ENCODE results near the gene CCNY. TPM values are rescaled to one million over a fixed set of nuclear protein-coding genes. Genes with fewer than 3 reads are reported as not detected.
A peak's percentile ranks its signal among the peaks of the same experiment; 100 is the strongest.

Gene CCNY
- polyA plus RNA-seq, 1 experiment: 39.0 TPM

DNA sequence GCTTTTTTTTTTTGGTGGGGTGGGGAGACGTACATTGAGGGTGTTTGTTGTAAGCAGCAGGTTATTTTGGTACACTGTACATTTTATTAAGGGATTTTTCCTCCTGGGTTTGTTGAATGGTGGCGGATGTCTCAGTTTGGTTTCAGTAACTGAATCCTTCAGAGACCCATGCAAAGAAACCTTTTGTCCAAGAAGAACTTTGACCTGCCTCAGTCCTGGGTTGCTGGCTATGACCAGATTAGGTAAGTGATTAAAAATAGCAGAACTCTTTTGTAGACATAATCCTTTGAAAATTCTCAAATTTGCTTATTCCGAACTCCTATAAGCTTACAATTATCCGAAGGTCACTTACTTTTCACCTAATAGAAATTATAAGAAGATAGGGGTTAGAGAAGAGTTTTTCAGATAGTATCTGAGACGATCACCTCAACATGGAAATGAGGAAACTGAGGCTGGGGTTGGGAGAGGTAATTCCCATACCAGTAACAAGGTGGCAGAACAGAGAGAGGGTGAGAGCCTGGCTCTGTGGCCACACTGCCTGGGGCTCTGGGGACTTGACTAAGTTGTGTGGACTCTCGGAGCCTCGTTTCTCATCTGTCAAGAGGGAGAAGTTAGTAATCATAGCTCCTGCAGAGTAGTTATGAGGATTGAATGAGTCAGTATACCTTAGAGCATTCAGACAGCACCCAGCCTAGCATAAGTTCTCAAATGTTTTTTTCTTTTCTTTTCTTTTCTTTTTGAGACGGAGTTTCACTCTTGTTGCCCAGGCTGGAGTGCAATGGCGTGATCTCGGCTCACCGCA, 87.4 kb downstream of the CCNY start:
- TF ChIP-seq, protein P1, sequence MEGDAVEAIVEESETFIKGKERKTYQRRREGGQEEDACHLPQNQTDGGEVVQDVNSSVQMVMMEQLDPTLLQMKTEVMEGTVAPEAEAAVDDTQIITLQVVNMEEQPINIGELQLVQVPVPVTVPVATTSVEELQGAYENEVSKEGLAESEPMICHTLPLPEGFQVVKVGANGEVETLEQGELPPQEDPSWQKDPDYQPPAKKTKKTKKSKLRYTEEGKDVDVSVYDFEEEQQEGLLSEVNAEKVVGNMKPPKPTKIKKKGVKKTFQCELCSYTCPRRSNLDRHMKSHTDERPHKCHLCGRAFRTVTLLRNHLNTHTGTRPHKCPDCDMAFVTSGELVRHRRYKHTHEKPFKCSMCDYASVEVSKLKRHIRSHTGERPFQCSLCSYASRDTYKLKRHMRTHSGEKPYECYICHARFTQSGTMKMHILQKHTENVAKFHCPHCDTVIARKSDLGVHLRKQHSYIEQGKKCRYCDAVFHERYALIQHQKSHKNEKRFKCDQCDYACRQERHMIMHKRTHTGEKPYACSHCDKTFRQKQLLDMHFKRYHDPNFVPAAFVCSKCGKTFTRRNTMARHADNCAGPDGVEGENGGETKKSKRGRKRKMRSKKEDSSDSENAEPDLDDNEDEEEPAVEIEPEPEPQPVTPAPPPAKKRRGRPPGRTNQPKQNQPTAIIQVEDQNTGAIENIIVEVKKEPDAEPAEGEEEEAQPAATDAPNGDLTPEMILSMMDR (IDR thresholded peaks at IDR 0.05; ENCODE audit: insufficient read depth, low read depth, low read length): no peak
- DNase-seq (ENCODE audit: low read depth): no peak
- Histone ChIP-seq H3K4me3 (ENCODE audit: low read depth, low read length) (no peak overlapping the region), H3K27me3 (ENCODE audit: control insufficient read depth, insufficient read depth, low read length) (no peaks in the 10 kb centered on the region), H3K36me3 (ENCODE audit: control insufficient read depth, insufficient read depth, low read length) (no peaks in the 10 kb centered on the region)
- POLR2A ChIA-PET: no interaction called here
- CTCF ChIA-PET: interaction anchor here (0.9 to 1.1 kb wide), 2 partner anchors 97 to 303 kb away, joined by 3 read pairs; no protein-coding TSS in a partner anchor

DNA sequence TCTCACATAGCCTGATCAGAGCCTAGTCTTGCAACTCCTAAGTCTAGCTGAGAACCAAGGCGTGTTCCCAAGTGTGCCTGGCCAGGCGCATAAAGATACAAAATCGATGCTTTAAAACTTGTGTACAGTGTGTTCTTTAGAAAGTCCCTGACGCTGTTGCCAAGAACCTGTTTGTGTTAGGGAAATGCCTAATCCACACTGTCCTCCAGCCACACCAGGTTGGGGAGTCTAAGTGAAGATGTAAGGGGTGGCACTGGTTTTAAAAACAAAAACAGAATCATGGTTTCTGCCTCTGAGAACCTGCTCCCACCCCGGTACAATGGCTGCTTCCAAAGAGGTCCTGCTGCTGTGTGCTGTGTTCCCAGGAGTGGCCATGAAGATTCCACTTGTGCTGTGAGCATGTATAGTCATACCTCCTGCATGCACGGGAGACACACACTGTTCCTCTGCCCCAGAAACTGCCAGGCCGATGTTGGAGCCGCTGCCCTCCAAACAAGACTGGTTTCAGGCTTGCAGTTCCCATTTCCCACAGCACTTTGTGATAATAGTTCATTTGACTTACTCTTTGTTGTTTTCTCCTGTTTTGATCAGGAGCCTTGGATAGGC, 88.5 kb downstream of the CCNY start:
- no peak overlapping the region for H3K4me3 ChIP-seq (ENCODE audit: low read depth, low read length)
- DNase-seq (ENCODE audit: low read depth): no peak
- CTCF ChIA-PET: interaction anchor here (1.1 kb wide), 1 partner anchor 96 kb away, joined by 3 read pairs; no protein-coding TSS in a partner anchor
- no peaks in the 10 kb centered on the region for H3K36me3 ChIP-seq (ENCODE audit: control insufficient read depth, insufficient read depth, low read length)
- H3K27me3 ChIP-seq (ENCODE audit: control insufficient read depth, insufficient read depth, low read length): no peaks in the 10 kb centered on the region
- TF ChIP-seq, protein P1 (IDR thresholded peaks at IDR 0.05; ENCODE audit: insufficient read depth, low read depth, low read length): no peak
- POLR2A ChIA-PET: no interaction called here

DNA sequence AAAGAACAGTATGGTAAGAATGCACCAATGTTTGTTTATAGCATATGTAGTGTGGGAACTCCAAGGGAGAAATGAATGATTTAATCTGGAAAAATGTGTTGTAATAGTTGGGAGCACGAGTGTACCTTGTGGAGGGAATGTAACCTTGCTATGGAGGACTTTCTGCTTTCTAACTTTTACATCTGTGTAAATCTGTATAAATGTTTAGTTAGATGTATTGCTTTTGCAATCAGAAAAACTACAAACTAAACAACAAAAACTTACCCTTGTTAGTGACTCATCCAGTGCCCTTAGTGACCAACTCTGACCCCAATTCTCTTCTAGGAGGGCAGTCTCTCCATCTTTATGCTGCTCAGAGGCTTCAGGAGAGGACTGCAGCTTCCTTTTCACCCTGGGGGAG, 89.3 kb downstream of the CCNY start:
- TF ChIP-seq, protein P1 (IDR thresholded peaks at IDR 0.05; ENCODE audit: insufficient read depth, low read depth, low read length): peak; percentile 33
- H3K36me3 ChIP-seq (ENCODE audit: control insufficient read depth, insufficient read depth, low read length): no peaks in the 10 kb centered on the region
- no peak for DNase-seq (ENCODE audit: low read depth)
- POLR2A ChIA-PET: interaction anchor here (0.5 kb wide), 1 partner anchor 29 kb away, joined by 3 read pairs; no protein-coding TSS in a partner anchor
- no peak overlapping the region for H3K4me3 ChIP-seq (ENCODE audit: low read depth, low read length)
- H3K27me3 ChIP-seq (ENCODE audit: control insufficient read depth, insufficient read depth, low read length): no peaks in the 10 kb centered on the region
- CTCF ChIA-PET: no interaction called here

GRCh38 chr10:35426657-35427056, 90.3 kb downstream of the CCNY start:
- TF ChIP-seq, protein P1 (IDR thresholded peaks at IDR 0.05; ENCODE audit: insufficient read depth, low read depth, low read length): no peak
- no peak for DNase-seq (ENCODE audit: low read depth)
- CTCF ChIA-PET: interaction anchor here (0.5 kb wide), 1 partner anchor 13 kb away, joined by 3 read pairs; no protein-coding TSS in a partner anchor
- POLR2A ChIA-PET: no interaction called here
- Histone ChIP-seq H3K36me3 (ENCODE audit: control insufficient read depth, insufficient read depth, low read length) (no peaks in the 10 kb centered on the region), H3K27me3 (ENCODE audit: control insufficient read depth, insufficient read depth, low read length) (no peaks in the 10 kb centered on the region), H3K4me3 (ENCODE audit: low read depth, low read length) (no peak overlapping the region)

DNA sequence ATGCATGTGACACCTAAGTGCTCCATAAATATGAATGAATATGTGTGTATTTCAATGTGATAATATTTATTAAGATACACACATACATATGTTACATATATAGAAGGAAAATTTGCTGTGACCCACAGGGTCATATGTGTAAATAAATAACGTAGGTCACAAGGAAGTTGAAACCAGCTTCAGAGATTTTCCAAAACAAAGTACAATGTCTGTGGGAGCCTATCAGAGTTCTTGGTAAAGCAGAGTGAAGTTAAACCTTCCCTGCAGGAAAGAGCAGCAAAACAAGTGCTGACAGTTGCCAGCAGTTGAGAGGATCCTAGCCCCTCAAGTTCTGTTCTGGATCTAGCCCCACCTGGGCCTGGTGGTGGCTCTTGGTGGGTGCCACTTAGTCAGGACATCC, 91.2 kb downstream of the CCNY start:
- ChIA-PET POLR2A (no interaction called here), CTCF (interaction anchor here (1.0 kb wide), 1 partner anchor 10 kb away, joined by 3 read pairs; no protein-coding TSS in a partner anchor)
- Histone ChIP-seq H3K27me3 (ENCODE audit: control insufficient read depth, insufficient read depth, low read length) (no peaks in the 10 kb centered on the region), H3K36me3 (ENCODE audit: control insufficient read depth, insufficient read depth, low read length) (no peaks in the 10 kb centered on the region), H3K4me3 (ENCODE audit: low read depth, low read length) (no peak overlapping the region)
- TF ChIP-seq, protein P1 (IDR thresholded peaks at IDR 0.05; ENCODE audit: insufficient read depth, low read depth, low read length): no peak
- no peak for DNase-seq (ENCODE audit: low read depth)

Measured in BJ (cell line).